H1 (cell line): ENCODE measurements around the gene CCDC117. TPM values are rescaled to one million over a fixed set of nuclear protein-coding genes. Genes with fewer than 3 reads are reported as not detected.

Experiments
- CBX8 ChIP-seq: fragments of 300-800, 300-1000 bp; sonication (generic); IDR thresholded peaks from 2 replicates; pipeline ENCODE4 v1.7.1; 2016; ENCODE audit warnings: low read depth, low read length, borderline replicate concordance
- CHD7 ChIP-seq: fragments of 300-600 bp; sonication (generic); IDR thresholded peaks from 2 replicates; pipeline ENCODE4 v1.7.1; 2012; ENCODE audit warnings: low read length, moderate library complexity, mild to moderate bottlenecking, inconsistent platforms; ENCODE audit not compliant: insufficient replicate concordance
- CTCF ChIP-seq, 3 experiments: IDR thresholded peaks; 1 replicate in 2 of 3; 2 replicates in 1 of 3; pipeline versions ENCODE4 v1.5.1 to v1.6.1; 2011; ENCODE audit warnings: low read length in 3 of 3, mild to moderate bottlenecking in 3 of 3, inconsistent platforms in 2 of 3, low read depth in 1 of 3, moderate library complexity in 1 of 3; ENCODE audit not compliant: insufficient read depth in 1 of 3; ENCODE audit errors: control extremely low read depth in 1 of 3
- HDAC2 ChIP-seq, 2 experiments: fragments of 300-600 bp in 1 of 2; sonication (generic) in 1 of 2; IDR thresholded peaks; 2 replicates each; pipeline ENCODE4 v1.6.1; 2011 to 2012; ENCODE audit warnings: low read depth in 2 of 2, low read length in 2 of 2, mild to moderate bottlenecking in 2 of 2, moderate library complexity in 2 of 2, borderline replicate concordance in 1 of 2, inconsistent platforms in 1 of 2
- JUN ChIP-seq: IDR thresholded peaks from 2 replicates; pipeline ENCODE4 v1.6.1; 2011; ENCODE audit warnings: low read depth, mild to moderate bottlenecking, improper control_type of control experiment, low read length
- PHF8 ChIP-seq: fragments of 200-600 bp; sonication (generic); conservative IDR thresholded peaks from 2 replicates; pipeline ENCODE4 v1.7.1; 2012; ENCODE audit warnings: low read depth, mild to moderate bottlenecking, inconsistent platforms, low read length, moderate library complexity
- POLR2A ChIP-seq, 2 experiments: IDR thresholded peaks; 1 replicate in 1 of 2; 2 replicates in 1 of 2; pipeline ENCODE4 v1.6.1; 2011; ENCODE audit warnings: low read depth in 2 of 2, low read length in 2 of 2, mild to moderate bottlenecking in 2 of 2; ENCODE audit errors: control extremely low read depth in 1 of 2
- RNF2 ChIP-seq: fragments of 200-900, 300-1000 bp; sonication (generic); IDR thresholded peaks from 2 replicates; pipeline ENCODE4 v1.7.1; 2016; ENCODE audit warnings: borderline replicate concordance, low read depth, mild to moderate bottlenecking, antibody characterized with exemption, low read length; ENCODE audit not compliant: poor library complexity, severe bottlenecking; ENCODE audit errors: missing control alignments
- polyA plus RNA-seq, 7 experiments: library from polyadenylated mRNA; depleted of rRNA in 3 of 7; stranded (reverse) in 5 of 7; unstranded in 2 of 7; fragments of >200 nt in 5 of 7; fragments of 200-250 nt in 2 of 7; gene quantifications; 1 replicate in 5 of 7; 2 replicates in 1 of 7; 4 replicates in 1 of 7; pipeline versions ENCODE4 v1.2.1 to v1.2.3, GENCODE V29; 2011 to 2013; ENCODE audit warnings: missing spikeins in 2 of 7, mixed read lengths in 2 of 7
- total RNA-seq: library from RNA; stranded (reverse); fragmentation: NEBNext Ultra II Directional; extraction: Animal tissue kit (Norgen Biotek cat#: 25700); gene quantifications from 2 replicates; pipeline ENCODE4 v1.2.1, GENCODE V29; 2021

The CCDC117 gene
- total and polyA plus RNA-seq, 2 of the 8 experiments (the other 6 are each of a cell fraction or from before 2014, with no cell fraction given), result 9.1 to 43.1 TPM

GRCh38 chr22:28780296-28780695, 7.8 kb downstream of the CCDC117 start (continued):
- TF ChIP-seq CTCF (IDR thresholded peaks at IDR 0.05; ENCODE audit: control extremely low read depth in 1 of 3, insufficient read depth in 1 of 3, low read depth in 1 of 3, low read length in 3 of 3) (no peak), HDAC2 (IDR thresholded peaks at IDR 0.05; ENCODE audit: borderline replicate concordance in 1 of 2, low read depth in 2 of 2, low read length in 2 of 2) (no peak), CBX8 (no peak), POLR2A (IDR thresholded peaks at IDR 0.05; ENCODE audit: control extremely low read depth in 1 of 2, low read depth in 2 of 2, low read length in 2 of 2) (no peak), RNF2 (no peak), JUN (no peak), CHD7 (no peak), PHF8 (no peak)
